ENCODE measurements around the gene FYCO1. TPM values are rescaled to one million over a fixed set of nuclear protein-coding genes. Genes with fewer than 3 reads are reported as not detected.

Gene FYCO1
- total RNA-seq, 6 experiments from 2014 or later, result 20.8 to 30.7 (median 27.2) TPM

DNA sequence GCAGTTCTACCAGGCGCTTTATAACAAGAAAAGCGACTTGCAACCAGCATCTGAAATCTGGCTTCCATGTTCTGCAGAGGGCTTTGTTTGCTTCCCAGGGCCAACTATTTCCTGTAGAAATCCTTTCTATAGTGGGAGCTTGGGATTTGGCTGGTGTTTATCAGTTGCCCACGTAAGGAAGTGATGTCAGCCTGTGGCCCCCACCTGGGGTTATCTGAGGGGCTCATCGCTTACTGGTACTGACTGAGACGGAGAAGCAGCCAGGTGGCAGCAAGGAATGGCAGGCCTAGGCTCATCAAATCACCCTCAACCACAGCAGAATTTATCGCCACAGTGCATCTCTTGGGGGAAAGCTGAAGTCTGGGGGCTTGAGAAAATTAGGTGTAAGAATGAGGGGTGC lies 123.8 kb downstream of the FYCO1 start:
- DNase-seq, result no peak
- TF ChIP-seq, protein P1, sequence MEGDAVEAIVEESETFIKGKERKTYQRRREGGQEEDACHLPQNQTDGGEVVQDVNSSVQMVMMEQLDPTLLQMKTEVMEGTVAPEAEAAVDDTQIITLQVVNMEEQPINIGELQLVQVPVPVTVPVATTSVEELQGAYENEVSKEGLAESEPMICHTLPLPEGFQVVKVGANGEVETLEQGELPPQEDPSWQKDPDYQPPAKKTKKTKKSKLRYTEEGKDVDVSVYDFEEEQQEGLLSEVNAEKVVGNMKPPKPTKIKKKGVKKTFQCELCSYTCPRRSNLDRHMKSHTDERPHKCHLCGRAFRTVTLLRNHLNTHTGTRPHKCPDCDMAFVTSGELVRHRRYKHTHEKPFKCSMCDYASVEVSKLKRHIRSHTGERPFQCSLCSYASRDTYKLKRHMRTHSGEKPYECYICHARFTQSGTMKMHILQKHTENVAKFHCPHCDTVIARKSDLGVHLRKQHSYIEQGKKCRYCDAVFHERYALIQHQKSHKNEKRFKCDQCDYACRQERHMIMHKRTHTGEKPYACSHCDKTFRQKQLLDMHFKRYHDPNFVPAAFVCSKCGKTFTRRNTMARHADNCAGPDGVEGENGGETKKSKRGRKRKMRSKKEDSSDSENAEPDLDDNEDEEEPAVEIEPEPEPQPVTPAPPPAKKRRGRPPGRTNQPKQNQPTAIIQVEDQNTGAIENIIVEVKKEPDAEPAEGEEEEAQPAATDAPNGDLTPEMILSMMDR (IDR thresholded peaks at IDR 0.05), result no peak
- Mint-ChIP-seq H3K27me3 (ENCODE audit: insufficient read depth) (peaks cover 40% of the 10 kb centered on the region), H3K4me1 (ENCODE audit: low read depth) (no peaks in the 10 kb centered on the region), H3K36me3 (ENCODE audit: low read depth) (no peaks in the 10 kb centered on the region), H3K9me3 (no peaks in the 10 kb centered on the region), H3K27ac (no peak overlapping the region), H3K4me3 (no peak overlapping the region)

DNA sequence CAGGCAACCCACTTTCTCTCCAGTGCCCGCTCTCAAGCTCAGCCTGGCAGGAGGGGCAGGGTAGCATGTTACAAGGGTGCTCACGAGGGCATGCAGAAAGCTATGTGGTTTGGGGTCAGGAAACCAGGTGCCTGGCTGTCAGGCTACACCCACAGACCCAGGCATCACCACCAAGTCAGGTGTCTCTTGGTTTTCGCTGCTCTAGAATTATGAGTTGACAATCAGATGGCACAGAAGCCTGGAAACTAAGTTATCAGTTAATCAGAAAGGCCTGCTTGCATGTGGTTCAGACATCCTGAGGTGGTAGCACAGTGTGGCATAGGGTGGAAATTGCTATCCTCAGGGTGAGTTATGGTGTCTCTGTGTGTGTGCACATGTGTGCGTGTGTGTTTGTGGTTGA lies 125.5 kb downstream of the FYCO1 start:
- H3K27ac Mint-ChIP-seq, result no peak overlapping the region
- H3K36me3 Mint-ChIP-seq (ENCODE audit: low read depth), result no peaks in the 10 kb centered on the region
- H3K4me1 Mint-ChIP-seq (ENCODE audit: low read depth), result no peaks in the 10 kb centered on the region
- no peak for DNase-seq
- H3K9me3 Mint-ChIP-seq, result no peaks in the 10 kb centered on the region
- H3K27me3 Mint-ChIP-seq (ENCODE audit: insufficient read depth), result peaks cover 35% of the 10 kb centered on the region
- no peak overlapping the region for H3K4me3 Mint-ChIP-seq
- TF ChIP-seq, protein P1 (IDR thresholded peaks at IDR 0.05), result no peak

DNA sequence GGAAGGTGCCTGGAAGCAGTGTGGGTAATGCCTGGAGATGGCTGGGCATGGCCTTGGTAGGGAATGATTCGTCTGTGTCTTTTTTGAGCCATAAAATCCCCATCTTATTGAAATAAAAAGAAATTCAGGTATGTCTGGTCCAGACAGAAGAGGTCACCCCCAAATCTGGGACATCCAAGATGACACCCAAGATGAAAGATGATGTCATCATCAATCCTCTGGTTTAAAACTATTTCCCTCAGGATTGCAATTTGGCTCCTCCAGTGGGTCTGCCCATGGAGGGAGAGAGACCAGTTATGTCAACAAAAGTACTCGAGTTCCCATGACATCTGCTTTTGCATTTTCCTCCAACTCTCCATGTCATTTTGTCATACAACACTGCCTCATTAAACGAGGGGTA lies 126.0 kb downstream of the FYCO1 start:
- H3K9me3 Mint-ChIP-seq, result no peaks in the 10 kb centered on the region
- peaks cover 36% of the 10 kb centered on the region for H3K27me3 Mint-ChIP-seq (ENCODE audit: insufficient read depth)
- no peak overlapping the region for H3K27ac Mint-ChIP-seq
- TF ChIP-seq, protein P1 (IDR thresholded peaks at IDR 0.05), result no peak
- no peak for DNase-seq
- no peak overlapping the region for H3K4me3 Mint-ChIP-seq
- H3K36me3 Mint-ChIP-seq (ENCODE audit: low read depth), result no peaks in the 10 kb centered on the region
- no peaks in the 10 kb centered on the region for H3K4me1 Mint-ChIP-seq (ENCODE audit: low read depth)

DNA sequence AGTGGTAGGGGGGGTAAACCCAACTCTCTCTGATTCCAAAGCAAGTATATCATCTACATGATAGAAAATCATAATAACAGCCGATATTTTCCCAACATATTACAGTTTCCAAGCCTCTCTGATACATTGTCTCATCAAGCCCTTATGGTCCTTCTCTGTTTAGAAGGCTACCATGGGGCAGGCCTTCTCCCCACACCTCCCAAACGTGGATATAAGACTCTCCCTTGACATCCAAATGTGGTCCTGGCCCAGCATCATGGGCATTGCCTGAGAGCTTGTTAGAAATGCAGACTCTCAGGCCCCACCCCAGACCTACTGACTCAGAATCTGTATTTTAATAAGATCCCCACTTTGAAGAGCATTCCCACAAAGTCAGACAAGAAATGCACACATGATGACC lies 127.0 kb downstream of the FYCO1 start:
- TF ChIP-seq, protein P1 (IDR thresholded peaks at IDR 0.05), result no peak
- Mint-ChIP-seq H3K27ac (no peak overlapping the region), H3K27me3 (ENCODE audit: insufficient read depth) (peaks cover 38% of the 10 kb centered on the region), H3K36me3 (ENCODE audit: low read depth) (peaks cover 4% of the 10 kb centered on the region; the same call in 1 of the 2 replicates), H3K4me3 (no peak overlapping the region), H3K9me3 (peaks cover 3% of the 10 kb centered on the region), H3K4me1 (ENCODE audit: low read depth) (no peaks in the 10 kb centered on the region)
- no peak for DNase-seq

DNA sequence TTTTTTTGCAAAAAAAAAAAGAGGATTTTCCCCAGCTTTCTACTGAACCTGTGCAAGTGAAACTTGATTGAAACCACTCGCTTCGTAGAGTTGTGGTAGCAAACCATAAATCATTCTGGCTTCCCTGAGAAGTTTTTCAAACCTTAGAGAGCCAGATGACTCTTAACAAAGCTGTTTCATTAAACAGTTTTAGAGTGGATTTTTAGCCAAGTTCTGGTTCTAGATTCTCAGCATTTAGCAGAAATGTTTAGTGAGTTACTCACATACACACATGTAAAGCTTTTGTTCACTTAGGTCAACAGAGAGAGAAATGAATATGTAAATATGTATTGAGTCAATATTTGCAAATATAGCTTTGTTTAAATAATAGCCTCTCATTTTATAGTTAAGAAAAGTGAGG lies 127.4 kb downstream of the FYCO1 start:
- peaks cover 8% of the 10 kb centered on the region for H3K36me3 Mint-ChIP-seq (ENCODE audit: low read depth)
- DNase-seq, result no peak
- H3K27ac Mint-ChIP-seq, result no peak overlapping the region
- H3K4me1 Mint-ChIP-seq (ENCODE audit: low read depth), result no peaks in the 10 kb centered on the region
- H3K4me3 Mint-ChIP-seq, result no peak overlapping the region
- TF ChIP-seq, protein P1 (IDR thresholded peaks at IDR 0.05), result no peak
- H3K9me3 Mint-ChIP-seq, result peaks cover 8% of the 10 kb centered on the region
- peaks cover 40% of the 10 kb centered on the region for H3K27me3 Mint-ChIP-seq (ENCODE audit: insufficient read depth)

Other genes with a start within 250 kb of the FYCO1 start
- gene SLC6A20, start 199.3 kb downstream of the FYCO1 start, total RNA-seq (2021; fragmentation: NEBNext Ultra II Directional; extraction: Animal tissue kit (Norgen Biotek cat#: 25700)), result not detected
- gene LZTFL1, start 153.7 kb downstream of the FYCO1 start, total RNA-seq (2021; fragmentation: NEBNext Ultra II Directional; extraction: Animal tissue kit (Norgen Biotek cat#: 25700)), result 10 to 100 TPM; 13.0 to 20.0 (median 15.8) TPM
- not detected for gene CCR9, start 109.3 kb downstream of the FYCO1 start, total RNA-seq (2021; fragmentation: NEBNext Ultra II Directional; extraction: Animal tissue kit (Norgen Biotek cat#: 25700))
- not detected for gene CXCR6, start 52.4 kb downstream of the FYCO1 start, total RNA-seq (2021; fragmentation: NEBNext Ultra II Directional; extraction: Animal tissue kit (Norgen Biotek cat#: 25700))
- not detected for gene XCR1, start 31.7 kb upstream of the FYCO1 start, total RNA-seq (2021; fragmentation: NEBNext Ultra II Directional; extraction: Animal tissue kit (Norgen Biotek cat#: 25700))
- not detected for gene CCR1, start 212.5 kb upstream of the FYCO1 start, total RNA-seq (2021; fragmentation: NEBNext Ultra II Directional; extraction: Animal tissue kit (Norgen Biotek cat#: 25700))
- not detected for gene CCR3, start 246.6 kb upstream of the FYCO1 start, total RNA-seq (2021; fragmentation: NEBNext Ultra II Directional; extraction: Animal tissue kit (Norgen Biotek cat#: 25700))

Measured in HFFc6 (cell line).